Measurements from ENCODE around the gene P4HTM. TPM values are rescaled to one million over a fixed set of nuclear protein-coding genes. Genes with fewer than 3 reads are reported as not detected.

Gene P4HTM
- total and polyA plus RNA-seq, 2 of the 8 experiments (the other 6 are each of a cell fraction or from before 2014, with no cell fraction given), result 19.1 to 25.4 TPM

GRCh38 chr3:48989126-48989795 is 780 bp upstream of the P4HTM start:
- Histone ChIP-seq H2BK12ac (ENCODE audit: low read depth, low read length) (peak overlapping the region; percentile 75; the same call in 1 of the 2 replicates), H4K91ac (replicated peaks; ENCODE audit: insufficient read length, low read length) (peak overlapping the region; percentile 15), H3K4me1 (replicated peaks in 1 of 4; ENCODE audit: control insufficient read depth in 3 of 4, insufficient read depth in 4 of 4, low read length in 3 of 4) (peaks cover 7 to 17% (median 10%) of the 10 kb centered on the region in 4 experiments; a peak in 5 of 7 replicates), H3K18ac (ENCODE audit: extremely low read depth, low read length) (peak overlapping the region; percentile 68; the same call in 1 of the 2 replicates), H4K20me1 (replicated peaks in 1 of 2; ENCODE audit: control insufficient read depth in 1 of 2, insufficient read depth in 2 of 2, low read length in 2 of 2) (peaks cover 3 to 4% of the 10 kb centered on the region in 2 experiments), H3K79me1 (ENCODE audit: low read depth, low read length) (peaks cover 2% of the 10 kb centered on the region; the same call in 1 of the 2 replicates), H2BK5ac (ENCODE audit: low read depth, low read length) (peak overlapping the region; percentile 89), H2BK15ac (ENCODE audit: low read length) (no peak overlapping the region), H4K8ac (ENCODE audit: extremely low read depth, insufficient read depth, low read length) (peak overlapping the region; percentile 83; the same call in 1 of the 2 replicates), H2AK5ac (ENCODE audit: low read depth, low read length) (0 out of 2 replicates have a peak overlapping the region, but pooled peaks have one; percentile 33), H3K23me2 (ENCODE audit: low read depth, low read length) (peaks cover 20% of the 10 kb centered on the region), H2BK120ac (replicated peaks; ENCODE audit: low read depth, low read length) (no peak overlapping the region), H3K27ac (ENCODE audit: low read depth, low read length) (peak overlapping the region; percentile 87), H3K9ac (replicated peaks in 1 of 4; ENCODE audit: extremely low read depth in 1 of 4, low read depth in 3 of 4, low read length in 3 of 4) (peak overlapping the region in 3 of 4 experiments; percentile 19 to 87 (median 82); a peak in 6 of 7 replicates), H3K79me2 (ENCODE audit: control insufficient read depth in 1 of 2, insufficient read depth in 2 of 2, low read length in 2 of 2) (peaks cover 0 to 21% of the 10 kb centered on the region in 2 experiments; a peak in 2 of 4 replicates), H2AFZ (ENCODE audit: low read length) (no peak overlapping the region), H3K4me3 (ENCODE audit: extremely low read depth in 1 of 4, insufficient read depth in 2 of 4, low read depth in 3 of 4, low read length in 4 of 4) (peak overlapping the region; percentile 66 to 83 (median 76)), H3K27me3 (replicated peaks in 1 of 4; ENCODE audit: control insufficient read depth in 3 of 4, extremely low read depth in 1 of 4, insufficient read depth in 3 of 4, low read length in 3 of 4) (no peaks in the 10 kb centered on the region), H3K4ac (replicated peaks; ENCODE audit: insufficient read length, low read depth, low read length) (no peak overlapping the region), H3K14ac (ENCODE audit: insufficient read length) (no peak overlapping the region), H3K36me3 (ENCODE audit: control insufficient read depth in 2 of 4, insufficient read depth in 4 of 4, low read length in 3 of 4) (peaks cover 3 to 11% (median 7%) of the 10 kb centered on the region in 4 experiments; a peak in 6 of 8 replicates), H4K5ac (ENCODE audit: insufficient read length, low read depth, low read length) (peak overlapping the region; percentile 46), H2BK20ac (ENCODE audit: low read length) (0 out of 2 replicates have a peak overlapping the region, but pooled peaks have one; percentile 48), H3K23ac (ENCODE audit: insufficient read length) (no peak overlapping the region), H3K9me3 (ENCODE audit: insufficient read depth in 2 of 2, low read depth in 1 of 2, low read length in 1 of 2) (no peaks in the 10 kb centered on the region), H3K56ac (replicated peaks; ENCODE audit: insufficient read length, low read depth, low read length) (no peak overlapping the region), H3K4me2 (ENCODE audit: insufficient read depth in 1 of 2, low read depth in 2 of 2, low read length in 2 of 2) (peak overlapping the region; percentile 84 to 94)
- 7% methylated on average over 21 of the region's 21 CpGs; no CpG with 5 or more reads in 1 of the 2 experiments for WGBS, 2 experiments (ENCODE audit: extremely low coverage in 1 of 2, insufficient coverage in 1 of 2, insufficient read length in 1 of 2, insufficient replicate concordance in 2 of 2, low coverage in 1 of 2, low lambda C conversion rate in 2 of 2, missing lambda C conversion rate in 1 of 2)
- DNase-seq (ENCODE audit: low read depth in 1 of 2, low spot score in 2 of 2) (no peak), FAIRE-seq (no peak)
- ChIA-PET CTCF (ENCODE audit: partially characterized antibody) (interaction anchor here (0.6 to 19.9 kb wide), 10 partner anchors 8 to 549 kb away, joined by 3 to 467 read pairs (median 4); partner anchors contain the start of genes CCDC51, DALRD3, NDUFAF3 and TMA7), POLR2A (ENCODE audit: partially characterized antibody) (interaction anchor here (0.9 to 38.8 kb wide), 13 partner anchors 10 to 453 kb away, joined by 3 to 1518 read pairs (median 5); partner anchors contain the start of genes CELSR3, DALRD3, IMPDH2 and NDUFAF3)
- TF ChIP-seq CEBPB (IDR thresholded peaks at IDR 0.05; ENCODE audit: low read depth, low read length) (no peak), E2F6 (IDR thresholded peaks at IDR 0.05) (peak; percentile 96), TBP (IDR thresholded peaks at IDR 0.05; ENCODE audit: low read depth, low read length) (peak; percentile 77; the same call in 1 of the 2 replicates), MAX (IDR thresholded peaks at IDR 0.05) (peak; percentile 87), POLR2A (IDR thresholded peaks at IDR 0.05; ENCODE audit: control extremely low read depth in 1 of 2, low read depth in 2 of 2, low read length in 2 of 2) (peak in 1 of 2 experiments; percentile 78; a peak in 1 of 3 replicates)

Measured in H1 (cell line).